OCI-LY7 (cell line): ENCODE data around the gene ELL3. TPM values are rescaled to one million over a fixed set of nuclear protein-coding genes. Genes with fewer than 3 reads are reported as not detected.

ENCODE experiments used
- BruUV-seq: library from RNA; stranded (reverse); fragments of 400-500 nt; replicated peaks from 2 replicates; lab custom pipeline; 2021; lab: Mats Ljungman, UMichigan
- CTCF ChIA-PET: fragments of 300-600 bp; sonication (Branson Sonifier 250); formaldehyde crosslinking; loops from one replicate; lab custom pipeline; 2022; ENCODE audit warnings: antibody characterized with exemption; ENCODE audit not compliant: unreplicated experiment; lab: Charles Lee
- POLR2A ChIA-PET: fragments of 300-600 bp; sonication (Branson Sonifier 250); formaldehyde crosslinking; loops from one replicate; lab custom pipeline; 2022; ENCODE audit warnings: antibody characterized with exemption; lab: Charles Lee
- DNase-seq: peaks from one replicate; pipeline ENCODE4 v3.0.0-alpha.2; 2015; ENCODE audit warnings: low spot score
- H2AFZ ChIP-seq: fragments of 200-600 bp; sonication (generic), shearing (Covaris generic); 2 replicates; pipeline ENCODE4 v1.6.1; 2014; ENCODE audit warnings: mild to moderate bottlenecking, antibody characterized with exemption, low read length, moderate library complexity
- H3K27ac ChIP-seq: fragments of 200-600 bp; sonication (generic); 2 replicates; pipeline ENCODE4 v1.5.1; 2014; ENCODE audit warnings: mixed run types, low read depth, mild to moderate bottlenecking, moderate library complexity, low read length, inconsistent platforms; ENCODE audit not compliant: poor library complexity, severe bottlenecking
- H3K36me3 ChIP-seq: fragments of 200-600 bp; sonication (generic); 2 replicates; pipeline ENCODE4 v1.6.1; 2014; ENCODE audit warnings: mild to moderate bottlenecking, antibody characterized with exemption, low read length, moderate library complexity, mixed read lengths; ENCODE audit not compliant: insufficient read depth
- H3K4me1 ChIP-seq: fragments of 200-600 bp; sonication (generic); 2 replicates; pipeline ENCODE4 v1.5.1; 2014; ENCODE audit warnings: mild to moderate bottlenecking, low read length; ENCODE audit not compliant: insufficient read depth, poor library complexity, severe bottlenecking
- H3K4me2 ChIP-seq: fragments of 200-600 bp; sonication (generic); 2 replicates; pipeline ENCODE4 v1.6.1; 2014; ENCODE audit warnings: mild to moderate bottlenecking, low read length
- H3K4me3 ChIP-seq: fragments of 200-600 bp; sonication (generic); 2 replicates; pipeline ENCODE4 v1.5.1; 2014; ENCODE audit warnings: mild to moderate bottlenecking, low read depth, low read length; ENCODE audit not compliant: poor library complexity, severe bottlenecking
- H3K79me2 ChIP-seq: fragments of 200-600 bp; sonication (generic); 2 replicates; pipeline ENCODE4 v1.6.1; 2016; ENCODE audit warnings: low read depth, mild to moderate bottlenecking, low read length, moderate library complexity, mixed read lengths; ENCODE audit not compliant: insufficient read depth
- H3K9me2 ChIP-seq: fragments of 200-600 bp; sonication (generic); 2 replicates; pipeline ENCODE4 v1.6.1; 2016; ENCODE audit warnings: mild to moderate bottlenecking, low read length, mixed read lengths; ENCODE audit not compliant: insufficient read depth
- H3K9me3 ChIP-seq: fragments of 200-600 bp; sonication (generic); 2 replicates; pipeline ENCODE4 v1.6.1; 2014; ENCODE audit warnings: mild to moderate bottlenecking, mixed run types, low read length, mixed read lengths
- H4K20me1 ChIP-seq: fragments of 200-600 bp; sonication (generic); 2 replicates; pipeline ENCODE4 v1.6.1; 2014; ENCODE audit warnings: mild to moderate bottlenecking, antibody characterized with exemption, low read length, moderate library complexity, mixed read lengths; ENCODE audit not compliant: insufficient read depth
- EZH2phosphoT487 ChIP-seq: fragments of 200-600 bp; sonication (generic); IDR thresholded peaks from 2 replicates; pipeline ENCODE4 v1.6.1; 2018; ENCODE audit warnings: low read depth, borderline replicate concordance, mild to moderate bottlenecking, mixed run types, antibody characterized with exemption, low read length, moderate library complexity, mixed read lengths
- intact Hi-C: fragments of 100-400 bp; cut with micrococcal nuclease; formaldehyde crosslinking; loops from one replicate; pipeline ENCODE4 v1.10.0; 2022; ENCODE audit not compliant: unreplicated experiment
- total RNA-seq, 2 experiments: library from RNA; depleted of rRNA in 1 of 2; stranded (reverse); fragments of >200 nt in 1 of 2; shearing (Covaris generic) in 1 of 2; gene quantifications; 2 replicates each; pipeline ENCODE4 v1.2.3, GENCODE V29; 2014 to 2022
- TF ChIP-seq, protein P1 (sequence below): fragments of 200-600 bp; sonication (generic); conservative IDR thresholded peaks from 2 replicates; pipeline ENCODE4 v1.5.1; 2014; ENCODE audit warnings: mild to moderate bottlenecking, antibody characterized with exemption, low read length, moderate library complexity, mixed read lengths

ELL3 gene
- total RNA-seq, 2 experiments from 2014 or later, result 134 to 296 TPM

DNA sequence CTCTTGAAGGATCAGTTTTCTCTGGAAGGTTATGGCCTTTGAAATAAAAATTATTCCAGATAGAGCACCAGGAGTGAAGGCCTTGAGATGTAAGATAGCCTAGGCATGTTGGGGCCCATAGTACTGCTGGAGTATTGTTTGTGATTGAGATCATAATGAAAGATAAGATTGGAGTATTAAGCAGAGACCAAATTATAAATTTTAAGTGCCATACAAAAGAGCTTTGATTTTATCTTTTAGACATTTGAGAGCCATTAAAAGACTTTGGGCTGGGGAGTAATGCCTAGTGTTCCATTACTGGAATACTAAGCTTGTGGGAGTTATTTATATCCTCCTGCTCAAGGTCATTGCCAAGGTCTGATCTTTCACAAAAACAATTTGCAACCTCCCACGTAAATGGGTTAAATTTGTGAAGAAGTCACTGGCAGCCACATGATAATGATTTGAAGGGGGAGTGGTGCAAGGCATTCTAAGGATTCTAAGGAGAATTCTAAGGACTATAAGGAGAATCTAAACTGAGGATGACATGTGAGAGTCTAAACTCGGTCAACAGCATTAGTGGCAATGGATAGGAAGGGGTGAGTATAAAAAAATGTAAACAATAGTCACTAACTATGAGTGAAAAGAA, 12.8 kb downstream of the ELL3 start:
- no peak overlapping the region for H3K4me2 ChIP-seq
- H3K79me2 ChIP-seq, result peaks cover 11% of the 10 kb centered on the region; the same call in 1 of the 2 replicates
- TSS peak; percentile 28 for BruUV-seq
- ChIA-PET POLR2A (no interaction called here), CTCF (no interaction called here)
- intact Hi-C loops, result no loop called here
- no peaks in the 10 kb centered on the region for H3K4me1 ChIP-seq
- TF ChIP-seq, protein P1, sequence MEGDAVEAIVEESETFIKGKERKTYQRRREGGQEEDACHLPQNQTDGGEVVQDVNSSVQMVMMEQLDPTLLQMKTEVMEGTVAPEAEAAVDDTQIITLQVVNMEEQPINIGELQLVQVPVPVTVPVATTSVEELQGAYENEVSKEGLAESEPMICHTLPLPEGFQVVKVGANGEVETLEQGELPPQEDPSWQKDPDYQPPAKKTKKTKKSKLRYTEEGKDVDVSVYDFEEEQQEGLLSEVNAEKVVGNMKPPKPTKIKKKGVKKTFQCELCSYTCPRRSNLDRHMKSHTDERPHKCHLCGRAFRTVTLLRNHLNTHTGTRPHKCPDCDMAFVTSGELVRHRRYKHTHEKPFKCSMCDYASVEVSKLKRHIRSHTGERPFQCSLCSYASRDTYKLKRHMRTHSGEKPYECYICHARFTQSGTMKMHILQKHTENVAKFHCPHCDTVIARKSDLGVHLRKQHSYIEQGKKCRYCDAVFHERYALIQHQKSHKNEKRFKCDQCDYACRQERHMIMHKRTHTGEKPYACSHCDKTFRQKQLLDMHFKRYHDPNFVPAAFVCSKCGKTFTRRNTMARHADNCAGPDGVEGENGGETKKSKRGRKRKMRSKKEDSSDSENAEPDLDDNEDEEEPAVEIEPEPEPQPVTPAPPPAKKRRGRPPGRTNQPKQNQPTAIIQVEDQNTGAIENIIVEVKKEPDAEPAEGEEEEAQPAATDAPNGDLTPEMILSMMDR, result no peak
- no peak for TF ChIP-seq EZH2phosphoT487
- no peak overlapping the region for H3K27ac ChIP-seq
- no peak overlapping the region for H3K4me3 ChIP-seq
- H2AFZ ChIP-seq, result no peak overlapping the region
- H3K9me2 ChIP-seq, result no peaks in the 10 kb centered on the region
- DNase-seq, result no peak
- no peaks in the 10 kb centered on the region for H3K9me3 ChIP-seq
- no peaks in the 10 kb centered on the region for H4K20me1 ChIP-seq
- peaks cover 100% of the 10 kb centered on the region for H3K36me3 ChIP-seq

DNA sequence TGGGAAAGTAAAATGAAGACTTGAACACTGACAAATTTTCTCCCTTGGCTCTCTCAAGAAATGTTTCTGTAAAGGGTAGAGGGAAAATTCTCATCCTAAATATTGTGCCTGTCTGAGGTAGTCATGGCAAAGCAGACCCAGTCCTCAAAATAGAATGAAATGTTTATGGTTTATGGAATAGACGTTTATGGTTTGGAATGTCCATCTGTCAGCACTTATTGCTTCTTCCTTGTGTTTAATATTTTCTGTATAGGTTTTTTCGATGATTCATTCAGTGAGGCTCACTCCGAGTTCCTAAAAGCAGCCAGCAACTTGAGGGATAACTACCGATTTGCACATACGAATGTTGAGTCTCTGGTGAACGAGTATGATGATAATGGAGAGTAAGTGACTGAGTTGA, 13.9 kb downstream of the ELL3 start:
- no peak overlapping the region for H3K4me2 ChIP-seq
- intact Hi-C loops, result no loop called here
- H3K9me2 ChIP-seq, result no peaks in the 10 kb centered on the region
- no TSS peak for BruUV-seq
- H4K20me1 ChIP-seq, result no peaks in the 10 kb centered on the region
- ChIA-PET CTCF (no interaction called here), POLR2A (no interaction called here)
- TF ChIP-seq, protein P1, result no peak
- no peak for TF ChIP-seq EZH2phosphoT487
- no peak overlapping the region for H2AFZ ChIP-seq
- H3K9me3 ChIP-seq, result no peaks in the 10 kb centered on the region
- H3K27ac ChIP-seq, result no peak overlapping the region
- DNase-seq, result no peak
- H3K36me3 ChIP-seq, result peaks cover 100% of the 10 kb centered on the region
- H3K4me3 ChIP-seq, result no peak overlapping the region
- H3K79me2 ChIP-seq, result peaks cover 18% of the 10 kb centered on the region; the same call in 1 of the 2 replicates
- H3K4me1 ChIP-seq, result no peaks in the 10 kb centered on the region

DNA sequence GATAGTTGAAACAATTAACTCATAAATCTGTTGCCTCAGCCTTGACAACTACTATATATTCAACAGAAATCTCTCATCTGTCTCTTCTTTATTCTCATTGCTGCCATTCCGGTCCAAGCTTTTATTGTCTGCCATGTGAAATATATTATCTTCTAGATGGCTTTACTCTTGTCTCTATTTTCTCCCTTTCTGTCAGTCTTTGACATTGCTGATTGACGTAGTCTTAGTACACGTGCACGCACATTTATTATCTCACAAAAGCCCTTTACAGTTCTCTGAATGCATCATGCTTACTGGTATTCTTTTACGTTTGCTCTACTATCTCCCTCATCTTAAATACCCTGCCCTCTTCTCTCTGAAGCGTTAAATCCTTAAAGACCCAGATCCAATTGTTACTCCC, 24.9 kb downstream of the ELL3 start:
- Histone ChIP-seq H3K4me1 (peaks cover 46% of the 10 kb centered on the region), H3K4me2 (no peak overlapping the region), H3K79me2 (peaks cover 100% of the 10 kb centered on the region), H3K27ac (no peak overlapping the region), H3K36me3 (peaks cover 91% of the 10 kb centered on the region), H4K20me1 (peaks cover 36% of the 10 kb centered on the region), H3K9me3 (no peaks in the 10 kb centered on the region), H2AFZ (no peak overlapping the region), H3K9me2 (no peaks in the 10 kb centered on the region), H3K4me3 (no peak overlapping the region)
- ChIA-PET POLR2A (no interaction called here), CTCF (no interaction called here)
- TF ChIP-seq EZH2phosphoT487, result no peak
- TF ChIP-seq, protein P1, result no peak
- no peak for DNase-seq
- no TSS peak for BruUV-seq
- intact Hi-C loops, result no loop called here
